Stimulated activated CD4-positive, alpha-beta T cell treated with anti-CD3 and anti-CD28 coated beads, TNF-alpha, amount 100 ng/mL, for 4 hours (primary cell): Measurements from ENCODE around the gene CCM2.
"Not testable (repeated sequence)": the region's sequence is repeated elsewhere in the genome, so short reads cannot be mapped to it uniquely, and the experiment has no call there.

ENCODE experiments used
- DNase-seq, 3 experiments: peaks; one replicate each; pipeline ENCODE4 v3.0.0-alpha.2; 2020; ENCODE audit warnings: low read depth in 3 of 3

The CCM2 gene

GRCh38 chr7:45033261-45033930 is 33.4 kb downstream of the CCM2 start:
- no peak for DNase-seq

GRCh38 chr7:45033931-45034290 is 33.9 kb downstream of the CCM2 start:
- no peak for DNase-seq

- not testable (repeated sequence) for DNase-seq
These were observed 34.7 kb downstream of the CCM2 start for GRCh38 chr7:45034710-45035109.

GRCh38 chr7:45035371-45035770 is 35.4 kb downstream of the CCM2 start:
- DNase-seq: no peak

GRCh38 chr7:45035893-45036292 is 35.9 kb downstream of the CCM2 start:
- DNase-seq: no peak

GRCh38 chr7:45036317-45036716 is 36.3 kb downstream of the CCM2 start:
- no peak for DNase-seq

- no peak for DNase-seq
These were observed 36.8 kb downstream of the CCM2 start for GRCh38 chr7:45036796-45037195.

- DNase-seq: no peak
These were observed 37.9 kb downstream of the CCM2 start for GRCh38 chr7:45037876-45038275.

GRCh38 chr7:45039106-45039505 is 39.1 kb downstream of the CCM2 start:
- no peak for DNase-seq

- no peak for DNase-seq
These were observed 44.3 kb downstream of the CCM2 start for GRCh38 chr7:45044338-45044737.

- DNase-seq: no peak
These were observed 48.7 kb downstream of the CCM2 start for GRCh38 chr7:45048748-45049147.

- DNase-seq: no peak
These were observed 50.2 kb downstream of the CCM2 start for GRCh38 chr7:45050198-45050597.

- no peak for DNase-seq
These were observed 52.0 kb downstream of the CCM2 start for GRCh38 chr7:45052011-45052410.

GRCh38 chr7:45053401-45053800 is 53.4 kb downstream of the CCM2 start:
- DNase-seq: no peak

- no peak for DNase-seq
These were observed 53.9 kb downstream of the CCM2 start for GRCh38 chr7:45053941-45054340.

GRCh38 chr7:45054442-45054841 is 54.4 kb downstream of the CCM2 start:
- no peak for DNase-seq

- no peak for DNase-seq
These were observed 55.0 kb downstream of the CCM2 start for GRCh38 chr7:45055016-45055415.

GRCh38 chr7:45055594-45056219 is 55.7 kb downstream of the CCM2 start:
- DNase-seq: no peak

GRCh38 chr7:45057878-45058277 is 57.9 kb downstream of the CCM2 start:
- DNase-seq: no peak

GRCh38 chr7:45060295-45060694 is 60.3 kb downstream of the CCM2 start:
- DNase-seq: no peak

- no peak for DNase-seq
These were observed 61.4 kb downstream of the CCM2 start for GRCh38 chr7:45061352-45061751.

GRCh38 chr7:45061806-45062425 is 61.9 kb downstream of the CCM2 start:
- DNase-seq: no peak

- no peak for DNase-seq
These were observed 64.2 kb downstream of the CCM2 start for GRCh38 chr7:45064047-45064725.
